NOMO-1 (cell line): ENCODE results near the gene SEC24C.
"Not testable (repeated sequence)": the region's sequence is repeated elsewhere in the genome, so short reads cannot be mapped to it uniquely, and the experiment has no call there.

Experiments
- DNase-seq, 2 experiments: peaks; one replicate each; lab custom pipeline; 2025; ENCODE audit not compliant: unreplicated experiment in 2 of 2; lab: John Stamatoyannopoulos, UW

SEC24C gene

DNA sequence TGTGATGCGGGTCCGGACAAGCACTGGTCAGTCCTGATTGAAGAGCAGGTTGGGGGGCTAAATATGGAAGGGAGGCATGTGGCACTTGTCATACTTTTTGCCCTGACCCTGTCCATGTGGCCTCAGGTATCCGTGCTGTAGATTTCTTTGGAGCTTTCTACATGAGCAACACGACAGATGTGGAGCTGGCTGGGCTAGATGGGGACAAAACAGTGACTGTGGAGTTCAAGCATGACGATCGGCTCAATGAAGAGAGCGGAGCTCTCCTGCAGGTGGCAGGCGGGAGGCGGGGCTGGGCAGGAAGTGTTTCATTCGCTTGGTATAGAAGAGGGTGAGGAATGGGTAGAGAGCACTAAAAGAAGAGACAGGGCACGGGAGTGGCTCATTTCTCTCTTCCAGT is 24.7 kb downstream of the SEC24C start:
- no peak for DNase-seq

DNA sequence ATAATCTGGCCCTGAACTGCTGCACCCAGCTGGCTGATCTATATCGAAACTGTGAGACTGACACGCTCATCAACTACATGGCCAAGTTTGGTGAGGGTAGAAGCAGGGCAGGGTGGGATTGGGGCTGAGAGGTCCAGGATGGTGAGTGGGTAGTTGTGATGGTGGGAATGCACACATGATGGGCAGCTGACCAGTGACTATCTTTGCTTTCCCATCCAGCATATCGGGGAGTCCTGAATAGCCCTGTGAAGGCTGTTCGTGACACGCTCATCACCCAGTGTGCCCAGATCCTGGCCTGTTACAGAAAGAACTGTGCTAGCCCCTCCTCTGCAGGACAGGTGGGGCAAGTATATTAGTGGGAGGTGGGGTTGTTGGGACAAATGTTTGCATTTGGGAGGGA is 25.2 kb downstream of the SEC24C start:
- DNase-seq: no peak

DNA sequence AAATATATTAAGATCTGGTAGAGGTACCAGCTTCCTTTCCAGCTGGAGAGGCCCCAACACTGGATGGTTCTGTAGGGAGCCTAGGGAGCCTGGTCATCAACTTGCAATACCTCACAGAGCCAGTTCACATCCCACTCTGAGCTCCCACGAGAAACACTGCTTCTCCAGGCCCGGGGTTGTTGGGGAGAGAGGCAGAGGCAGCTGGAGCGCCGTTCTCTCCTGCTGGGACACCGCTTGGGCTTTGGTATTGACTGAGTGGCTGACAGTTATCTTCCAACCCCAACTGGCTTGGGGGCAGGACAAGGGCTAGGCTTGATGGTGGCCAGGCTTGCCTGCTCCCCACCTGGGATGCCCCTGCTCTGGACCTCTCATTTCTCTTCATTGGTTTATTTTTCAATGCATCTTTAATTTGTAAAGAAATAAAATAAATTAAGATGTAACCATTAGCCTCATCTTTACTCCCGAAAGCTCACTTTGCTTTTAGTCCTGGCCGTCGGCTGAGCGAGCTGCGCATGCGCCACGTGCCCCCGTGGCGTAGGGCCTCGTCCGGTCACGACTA is 27.6 kb downstream of the SEC24C start:
- DNase-seq: no peak

DNA sequence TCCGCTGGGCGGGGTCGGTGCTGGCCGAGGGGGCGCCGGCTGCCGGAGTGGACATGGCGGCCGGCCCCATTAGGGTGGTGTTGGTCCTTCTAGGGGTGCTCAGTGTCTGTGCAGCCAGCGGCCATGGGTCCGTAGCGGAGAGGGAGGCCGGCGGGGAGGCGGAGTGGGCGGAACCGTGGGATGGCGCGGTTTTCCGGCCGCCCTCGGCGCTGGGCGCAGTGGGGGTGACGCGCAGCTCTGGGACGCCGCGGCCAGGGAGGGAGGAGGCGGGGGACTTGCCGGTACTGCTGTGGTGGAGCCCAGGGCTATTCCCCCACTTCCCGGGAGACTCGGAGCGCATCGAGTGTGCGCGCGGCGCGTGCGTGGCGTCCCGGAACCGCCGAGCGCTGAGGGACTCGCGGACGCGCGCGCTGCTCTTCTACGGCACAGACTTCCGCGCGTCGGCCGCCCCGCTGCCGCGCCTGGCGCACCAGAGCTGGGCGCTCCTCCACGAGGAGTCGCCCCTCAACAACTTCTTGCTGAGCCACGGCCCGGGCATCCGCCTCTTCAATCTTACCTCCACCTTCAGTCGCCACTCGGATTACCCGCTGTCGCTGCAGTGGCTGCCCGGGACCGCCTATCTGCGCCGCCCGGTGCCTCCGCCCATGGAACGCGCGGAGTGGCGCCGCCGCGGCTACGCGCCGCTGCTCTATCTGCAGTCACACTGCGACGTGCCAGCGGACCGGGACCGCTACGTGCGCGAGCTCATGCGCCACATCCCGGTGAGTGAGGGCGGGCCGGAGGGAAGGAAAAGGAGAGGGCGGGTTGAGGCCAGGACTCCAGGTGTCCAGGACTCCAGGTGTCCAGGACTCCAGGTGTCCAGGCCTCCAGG is 28.3 kb downstream of the SEC24C start:
- peak; percentile 69 to 78 for DNase-seq

DNA sequence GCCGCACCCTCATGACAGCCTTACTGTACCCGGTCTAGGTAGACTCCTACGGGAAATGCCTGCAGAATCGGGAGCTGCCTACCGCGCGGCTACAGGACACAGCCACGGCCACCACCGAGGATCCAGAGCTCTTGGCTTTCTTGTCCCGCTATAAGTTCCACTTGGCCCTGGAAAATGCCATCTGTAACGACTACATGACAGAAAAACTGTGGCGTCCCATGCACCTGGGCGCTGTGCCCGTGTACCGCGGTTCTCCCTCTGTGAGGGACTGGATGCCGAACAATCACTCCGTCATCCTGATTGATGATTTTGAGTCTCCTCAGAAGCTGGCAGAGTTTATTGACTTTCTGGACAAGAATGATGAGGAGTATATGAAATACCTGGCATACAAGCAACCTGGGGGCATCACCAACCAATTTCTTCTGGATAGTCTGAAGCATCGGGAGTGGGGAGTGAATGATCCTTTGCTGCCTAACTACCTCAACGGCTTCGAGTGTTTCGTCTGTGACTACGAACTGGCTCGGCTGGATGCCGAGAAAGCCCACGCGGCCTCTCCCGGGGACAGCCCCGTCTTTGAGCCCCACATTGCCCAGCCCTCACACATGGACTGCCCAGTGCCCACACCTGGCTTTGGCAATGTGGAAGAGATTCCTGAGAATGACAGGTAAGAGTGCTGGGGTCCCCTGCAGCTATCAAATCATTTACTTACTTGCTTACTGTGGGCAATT is 29.1 kb downstream of the SEC24C start:
- no peak for DNase-seq

DNA sequence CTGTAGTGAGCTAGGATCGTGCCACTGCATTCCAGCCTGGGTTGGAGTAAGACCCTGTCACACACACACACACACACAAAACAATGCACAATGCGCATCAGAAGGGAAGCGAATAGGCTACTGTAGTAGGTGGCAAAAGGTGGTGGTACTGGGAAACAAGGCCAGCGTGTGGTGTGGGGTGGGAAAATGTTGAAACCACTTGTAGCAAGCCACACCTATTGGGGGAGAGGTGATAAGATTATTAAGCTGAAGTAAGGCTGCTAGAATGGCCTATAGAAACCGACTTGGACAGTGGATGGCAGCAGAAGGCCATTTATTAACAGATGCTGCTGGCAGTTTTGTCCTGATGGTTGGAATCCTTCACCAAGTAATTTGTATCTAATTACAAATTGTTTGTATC is 30.5 kb downstream of the SEC24C start:
- peak in 1 of 2 experiments; percentile 24 for DNase-seq

DNA sequence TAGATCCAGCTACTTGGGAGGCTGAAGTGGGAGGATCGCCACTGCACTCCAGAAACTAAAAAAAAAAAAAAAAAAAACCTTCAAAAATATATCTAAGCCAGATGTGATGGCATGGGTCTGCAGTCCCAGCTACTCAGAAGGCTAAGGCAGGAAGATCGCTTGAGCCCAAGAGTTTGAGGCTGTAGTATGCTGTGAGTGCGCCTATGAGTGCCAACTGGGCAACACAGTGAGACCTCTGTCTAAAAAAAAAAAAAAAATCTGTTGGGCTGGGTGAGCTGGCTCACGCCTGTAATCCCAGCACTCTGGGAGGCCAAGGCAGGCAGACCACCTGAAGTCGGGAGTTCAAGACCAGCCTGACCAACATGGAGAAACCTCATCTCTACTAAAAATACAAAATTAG is 34.8 kb downstream of the SEC24C start:
- DNase-seq: no peak

DNA sequence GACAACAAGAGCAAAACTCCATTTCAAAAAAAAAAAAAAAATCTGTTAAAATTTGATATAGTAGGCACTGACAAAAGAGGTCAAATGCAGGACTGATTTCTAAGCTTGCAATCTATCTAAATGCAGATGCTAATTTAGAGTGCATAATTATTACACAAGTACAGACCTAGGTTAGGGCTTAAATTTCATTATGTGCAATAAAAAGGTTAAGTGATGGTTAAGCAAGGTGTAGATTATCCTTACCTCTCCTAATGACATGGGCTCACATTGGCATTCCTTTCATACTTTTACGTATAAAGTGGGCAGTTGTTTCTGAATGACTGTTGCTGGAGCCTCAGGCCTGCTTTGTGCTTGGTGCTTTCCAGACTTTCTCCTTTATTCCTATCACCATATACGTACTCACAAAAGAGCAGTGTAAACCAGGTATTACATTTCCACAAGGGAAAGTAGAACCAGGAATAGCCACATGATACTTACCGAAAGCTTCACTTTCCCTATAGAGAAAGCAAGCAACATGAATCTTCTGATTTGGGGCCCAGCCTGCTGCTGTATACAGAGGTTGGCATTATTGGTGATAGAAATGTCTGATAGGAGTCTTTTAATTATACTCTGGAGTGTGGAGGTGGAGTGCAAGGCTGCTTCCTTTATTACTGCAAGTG is 35.5 kb downstream of the SEC24C start:
- DNase-seq: no peak

DNA sequence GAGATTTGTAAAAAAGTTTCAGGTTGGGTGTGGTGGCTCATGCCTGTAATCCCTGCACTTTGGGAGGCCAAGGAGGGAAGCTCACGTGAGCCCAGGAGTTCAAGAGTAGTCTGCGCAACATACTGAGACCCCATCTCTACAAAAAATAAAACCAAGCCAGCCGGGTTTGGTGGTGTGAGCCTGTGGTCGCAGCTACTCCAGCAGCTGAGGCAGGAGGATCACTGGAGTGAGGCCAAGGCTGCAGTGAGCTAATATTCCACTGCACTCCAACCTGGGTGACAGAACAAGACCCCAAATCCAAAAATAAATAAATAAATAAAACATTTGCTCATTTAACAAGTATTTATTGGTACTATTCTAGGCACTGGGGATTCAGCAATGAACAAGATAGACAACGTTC is 36.1 kb downstream of the SEC24C start:
- no peak for DNase-seq

DNA sequence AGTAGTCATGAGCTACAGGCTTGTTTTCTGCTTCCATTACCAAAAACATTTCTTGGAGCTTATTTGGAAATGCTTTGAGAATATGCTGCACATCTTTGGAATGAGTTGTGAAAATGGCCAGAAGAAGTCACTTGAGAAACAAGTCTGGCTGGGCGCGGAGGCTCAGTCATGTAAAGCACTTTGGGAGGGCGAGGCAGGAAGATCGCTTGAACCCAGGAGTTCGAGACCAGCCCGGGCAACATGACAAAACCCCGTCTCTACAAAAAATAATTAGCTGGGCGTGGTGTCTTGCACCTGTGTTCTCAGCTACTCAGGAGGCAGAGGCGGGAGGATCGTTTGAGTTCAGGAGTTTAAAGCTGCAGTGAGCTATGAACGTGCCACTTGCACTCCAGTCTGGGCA is 36.8 kb downstream of the SEC24C start:
- no peak for DNase-seq

DNA sequence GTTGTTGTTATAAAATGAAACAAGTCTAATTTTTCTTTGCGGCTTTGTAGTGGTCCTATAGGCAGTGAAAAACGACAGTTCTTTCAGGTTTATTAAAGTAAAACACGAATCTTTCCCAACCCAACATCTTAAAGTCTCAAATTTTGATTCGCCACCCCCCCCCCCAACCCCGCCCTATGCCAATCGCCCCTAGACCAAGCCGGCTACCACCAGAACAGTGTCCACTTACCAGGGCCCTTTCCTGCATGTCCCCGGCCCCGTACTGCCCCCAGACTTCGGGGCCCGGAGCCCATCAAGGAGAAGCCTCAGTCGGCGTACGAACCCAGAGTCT is 37.3 kb downstream of the SEC24C start:
- no peak for DNase-seq

DNA sequence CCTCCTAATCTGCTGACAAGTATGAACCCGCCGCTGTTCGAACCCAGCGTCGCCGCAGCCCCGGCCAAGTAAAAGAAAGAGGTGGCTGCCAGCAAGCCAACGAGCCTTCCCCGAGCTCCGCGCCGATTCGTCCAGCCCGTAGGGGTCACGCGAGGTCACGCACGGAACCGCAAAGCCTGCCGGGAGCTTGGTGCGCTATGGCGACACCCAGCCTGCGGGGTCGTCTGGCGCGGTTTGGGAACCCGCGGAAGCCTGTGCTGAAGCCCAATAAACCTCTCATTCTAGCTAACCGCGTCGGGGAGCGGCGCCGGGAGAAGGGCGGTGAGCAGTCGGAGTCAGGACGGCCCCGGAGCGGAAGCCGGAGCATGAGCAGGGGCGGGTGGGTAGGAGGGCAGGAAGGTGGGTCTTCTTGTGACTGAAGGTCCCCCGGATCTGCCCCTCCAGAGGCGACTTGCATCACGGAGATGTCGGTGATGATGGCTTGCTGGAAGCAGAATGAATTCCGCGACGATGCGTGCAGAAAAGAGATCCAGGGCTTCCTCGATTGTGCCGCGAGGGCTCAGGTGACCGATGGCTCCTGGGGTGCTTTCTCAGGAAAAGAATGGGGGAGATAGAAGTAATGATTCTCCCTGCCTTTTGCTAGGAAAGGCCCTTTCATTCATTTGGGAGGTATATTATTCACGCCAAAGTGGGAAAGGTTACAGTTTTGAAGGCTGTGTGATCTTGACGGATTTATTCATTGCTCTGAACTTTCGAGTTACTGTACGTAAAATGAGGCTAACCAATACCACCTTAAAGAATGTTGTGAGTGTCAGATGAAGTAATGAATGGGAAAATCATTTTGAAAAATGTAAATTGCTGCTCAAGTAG is 37.9 kb downstream of the SEC24C start, which contains the start of gene CHCHD1:
Gene CHCHD1, plus strand, starts transcription at position 170 of the 870 bp plus-strand sequence. Its CDS starts 28 bp downstream, at position 198.
- DNase-seq: peak; percentile 81 to 87

DNA sequence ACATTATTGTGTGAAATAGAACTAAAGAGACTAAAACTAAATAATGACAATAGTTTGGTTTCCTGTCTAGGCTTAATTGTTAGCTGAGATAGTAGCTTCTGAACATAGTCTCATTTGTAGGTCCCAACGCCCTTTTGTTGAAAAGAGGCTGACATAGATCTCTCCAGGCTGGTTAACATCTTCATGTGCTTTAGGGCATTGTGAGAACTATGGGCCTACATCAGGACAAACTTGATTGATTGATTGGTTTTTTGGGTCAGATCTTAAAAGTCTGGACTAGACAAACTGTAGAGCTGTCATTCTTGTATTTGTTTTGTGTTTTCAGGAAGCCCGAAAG is 38.5 kb downstream of the SEC24C start:
- no peak for DNase-seq

DNA sequence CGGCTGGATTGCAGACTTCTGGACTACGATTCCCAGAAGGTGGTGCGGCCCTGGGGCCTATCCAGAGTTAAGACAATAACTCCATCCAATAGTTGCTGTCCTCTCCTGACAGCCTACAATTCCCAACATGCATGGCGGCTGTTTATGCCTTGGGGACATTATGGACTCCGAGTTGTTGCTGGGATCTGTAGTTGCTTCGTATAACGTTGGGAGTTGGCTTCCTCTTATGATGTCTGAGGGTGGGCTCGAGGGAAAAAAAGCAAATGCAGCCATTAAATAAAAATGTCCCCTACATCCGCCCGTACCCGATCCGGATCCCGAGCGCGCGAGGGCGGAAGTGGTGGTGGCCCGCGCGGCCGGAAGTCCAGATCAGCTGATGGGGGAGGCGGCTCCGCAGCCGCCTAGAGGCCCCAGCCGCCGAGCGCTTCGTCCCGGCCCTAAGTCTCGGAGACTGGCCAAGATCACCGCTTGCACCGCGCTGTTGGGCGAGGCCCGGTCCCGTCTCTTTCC is 41.1 kb downstream of the SEC24C start, which contains the start of gene ZSWIM8:
Gene ZSWIM8, plus strand, starts transcription at position 396 of the 510 bp plus-strand sequence. CDS start 273 bp downstream, outside the sequence.
- peak; percentile 95 to 97 for DNase-seq

DNA sequence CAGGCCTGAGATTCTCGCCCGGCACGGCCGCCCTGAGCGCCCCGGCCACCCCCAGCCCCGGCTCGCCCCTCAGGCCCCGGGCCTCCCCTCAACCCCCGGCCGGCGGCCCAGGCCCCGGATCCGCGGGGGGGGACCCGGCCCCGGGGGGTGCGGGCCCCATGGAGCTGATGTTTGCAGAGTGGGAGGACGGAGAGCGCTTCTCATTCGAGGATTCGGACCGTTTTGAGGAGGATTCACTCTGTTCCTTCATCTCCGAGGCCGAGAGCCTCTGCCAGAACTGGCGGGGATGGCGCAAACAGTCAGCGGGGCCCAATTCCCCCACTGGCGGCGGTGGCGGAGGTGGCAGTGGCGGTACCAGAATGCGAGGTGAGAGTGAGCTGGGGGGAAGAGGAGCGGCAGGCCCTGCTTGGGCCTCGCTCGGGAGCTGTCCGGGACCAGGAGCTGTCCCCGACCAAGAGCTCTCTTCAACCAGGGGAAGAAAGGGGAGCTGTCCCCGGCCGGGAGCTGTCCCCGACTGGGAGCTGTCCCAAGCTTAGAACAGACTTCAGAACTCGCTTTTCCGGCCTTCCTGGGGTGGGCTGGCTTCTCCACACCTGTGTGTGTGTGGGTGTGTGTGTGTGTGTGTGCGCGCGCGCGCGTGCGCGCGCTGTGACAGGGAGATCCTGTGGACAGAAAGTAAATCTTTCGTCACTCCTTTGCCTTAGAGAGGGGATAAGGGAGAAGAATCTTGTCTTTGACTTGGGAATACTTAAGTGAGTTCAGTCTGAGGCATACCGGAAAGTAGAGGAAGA is 41.7 kb downstream of the SEC24C start:
- DNase-seq: peak; percentile 11 to 32

DNA sequence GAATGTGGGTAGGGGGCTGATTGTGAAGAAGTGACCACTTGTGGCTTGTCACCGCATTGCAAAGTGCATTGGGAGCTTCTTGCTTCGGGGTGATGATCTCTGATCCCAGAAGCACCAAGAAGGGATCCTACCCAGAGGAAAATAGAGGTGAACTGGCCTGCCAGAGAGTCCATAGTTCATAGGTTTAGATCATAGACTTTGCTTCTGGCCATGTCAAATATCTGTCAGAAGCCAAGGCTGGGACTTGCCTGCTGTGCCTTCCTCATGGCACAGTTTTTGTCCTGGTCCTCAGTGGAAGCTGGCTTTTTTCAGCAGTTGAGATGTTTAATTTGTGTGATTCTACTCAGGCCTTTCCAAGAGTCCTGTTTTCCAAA is 42.3 kb downstream of the SEC24C start:
- no peak for DNase-seq

DNA sequence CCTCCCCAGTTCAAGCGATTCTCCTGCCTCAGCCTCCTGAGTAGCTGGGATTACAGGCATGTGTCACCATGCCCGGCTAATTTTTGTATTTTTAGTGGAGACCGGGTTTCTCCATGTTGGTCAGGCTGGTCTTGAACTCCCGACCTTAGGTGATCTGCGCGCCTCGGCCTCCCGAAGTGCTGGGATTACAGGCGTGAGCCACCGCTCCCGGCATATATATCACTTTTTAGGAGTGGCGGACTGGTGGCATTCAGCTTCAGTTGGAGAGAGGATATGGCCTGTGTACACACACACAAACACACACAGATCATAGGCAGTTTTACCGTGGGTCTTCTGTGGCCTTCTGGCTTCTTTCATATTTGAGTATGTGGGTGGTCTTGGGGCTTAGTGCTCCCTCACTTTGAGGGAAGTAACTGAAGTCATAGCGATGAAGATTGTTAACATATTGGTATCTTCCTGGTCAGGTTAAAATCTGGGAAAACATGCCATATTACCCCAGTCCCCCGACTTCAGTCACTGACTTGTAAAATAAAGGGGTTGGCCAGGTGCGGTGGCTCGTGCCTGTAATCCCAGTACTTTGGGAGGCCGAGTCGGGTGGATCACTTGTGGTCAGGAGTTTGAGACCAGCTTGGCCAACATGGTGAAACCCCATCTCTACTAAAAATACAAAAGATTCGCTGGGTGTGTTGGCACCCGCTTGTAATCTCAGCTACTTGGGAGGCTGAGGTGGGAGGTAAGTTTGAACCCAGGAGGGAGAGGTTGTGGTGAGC is 43.0 kb downstream of the SEC24C start:
- not testable (repeated sequence) for DNase-seq

DNA sequence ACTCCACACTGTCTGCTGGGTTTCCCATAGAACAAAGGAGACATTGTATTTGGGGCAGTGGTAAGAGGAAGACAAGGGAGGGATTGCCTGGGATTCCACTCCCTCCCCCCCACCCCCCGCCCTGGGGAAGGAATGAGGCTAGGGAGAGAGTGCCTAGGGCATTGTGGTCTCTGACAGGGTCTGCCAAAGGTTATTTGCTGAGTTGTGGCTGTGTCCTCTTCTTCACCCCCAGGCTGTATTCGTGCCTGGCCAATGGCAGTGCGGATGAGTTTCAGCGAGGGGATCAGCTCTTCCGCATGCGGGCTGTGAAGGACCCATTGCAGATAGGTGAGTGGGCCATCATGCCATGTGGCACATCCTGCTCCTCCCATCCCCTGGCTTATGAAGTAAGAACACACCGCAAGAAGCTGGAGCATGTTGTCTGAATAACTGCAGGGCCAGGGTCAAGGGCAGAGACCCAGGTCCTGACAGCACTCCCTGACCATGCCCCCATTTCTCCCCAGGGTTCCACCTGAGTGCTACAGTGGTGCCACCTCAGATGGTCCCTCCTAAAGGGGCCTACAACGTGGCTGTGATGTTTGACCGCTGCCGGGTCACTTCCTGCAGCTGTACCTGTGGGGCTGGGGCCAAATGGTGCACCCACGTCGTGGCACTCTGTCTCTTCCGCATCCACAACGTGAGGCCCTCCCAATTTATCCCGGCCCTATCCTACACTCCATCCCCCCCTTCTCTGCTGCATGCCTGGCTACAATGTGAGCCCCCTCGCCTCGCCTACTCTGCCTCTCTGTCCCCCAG is 44.9 kb downstream of the SEC24C start:
- DNase-seq: no peak
